ENCODE data around the gene PDZK1IP1.

The PDZK1IP1 gene

DNA sequence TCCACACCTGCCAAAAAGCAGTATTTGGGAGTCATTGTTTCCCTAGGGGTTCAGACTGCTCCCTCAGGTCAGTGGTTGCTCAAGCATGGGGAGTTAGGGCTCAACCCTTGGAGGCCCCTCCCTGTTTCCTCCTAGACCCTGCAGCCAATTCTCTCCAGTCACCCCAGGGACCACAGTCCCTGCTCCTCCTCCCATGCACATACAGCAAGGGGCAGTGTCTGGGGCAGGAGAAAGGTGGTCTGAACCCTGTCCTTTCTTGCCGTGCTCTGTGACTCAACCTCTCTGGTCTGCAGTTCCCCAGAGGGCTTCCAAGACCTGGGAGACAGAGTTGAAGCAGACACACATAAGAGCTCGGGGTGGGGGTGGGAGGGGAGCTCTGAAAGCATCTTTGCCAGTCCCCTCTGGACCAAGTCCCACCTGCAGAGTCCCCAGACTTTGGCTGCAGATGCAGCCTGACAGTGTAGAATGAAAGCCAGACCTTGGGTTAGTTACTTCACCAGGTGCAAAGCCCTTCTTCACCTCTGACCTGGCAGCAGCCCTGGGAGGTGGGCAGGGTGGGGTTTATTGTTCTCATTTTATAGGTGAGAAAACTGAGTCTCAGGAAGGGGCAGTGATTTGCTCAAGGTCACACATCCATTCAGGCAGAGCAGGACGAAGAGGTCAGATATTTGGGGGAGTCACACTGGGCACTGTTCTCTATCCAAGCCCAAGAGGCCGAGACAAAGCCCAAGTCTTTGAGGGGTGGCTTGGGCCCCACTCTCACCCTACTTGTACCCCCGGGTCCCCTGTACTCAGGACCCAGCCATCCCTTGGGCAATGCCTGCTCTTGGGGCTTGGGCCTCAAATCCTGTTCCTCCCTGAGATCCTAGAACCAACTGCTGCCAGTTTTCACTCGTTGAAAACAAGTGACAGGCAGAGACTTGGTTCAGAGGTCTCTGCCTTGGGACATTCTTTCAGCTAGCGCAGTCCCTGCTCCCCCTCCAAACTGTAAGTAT, 748 bp downstream of the PDZK1IP1 start:
- DNase-seq (ENCODE audit: low read depth) = no peak
- TF ChIP-seq, protein P1, sequence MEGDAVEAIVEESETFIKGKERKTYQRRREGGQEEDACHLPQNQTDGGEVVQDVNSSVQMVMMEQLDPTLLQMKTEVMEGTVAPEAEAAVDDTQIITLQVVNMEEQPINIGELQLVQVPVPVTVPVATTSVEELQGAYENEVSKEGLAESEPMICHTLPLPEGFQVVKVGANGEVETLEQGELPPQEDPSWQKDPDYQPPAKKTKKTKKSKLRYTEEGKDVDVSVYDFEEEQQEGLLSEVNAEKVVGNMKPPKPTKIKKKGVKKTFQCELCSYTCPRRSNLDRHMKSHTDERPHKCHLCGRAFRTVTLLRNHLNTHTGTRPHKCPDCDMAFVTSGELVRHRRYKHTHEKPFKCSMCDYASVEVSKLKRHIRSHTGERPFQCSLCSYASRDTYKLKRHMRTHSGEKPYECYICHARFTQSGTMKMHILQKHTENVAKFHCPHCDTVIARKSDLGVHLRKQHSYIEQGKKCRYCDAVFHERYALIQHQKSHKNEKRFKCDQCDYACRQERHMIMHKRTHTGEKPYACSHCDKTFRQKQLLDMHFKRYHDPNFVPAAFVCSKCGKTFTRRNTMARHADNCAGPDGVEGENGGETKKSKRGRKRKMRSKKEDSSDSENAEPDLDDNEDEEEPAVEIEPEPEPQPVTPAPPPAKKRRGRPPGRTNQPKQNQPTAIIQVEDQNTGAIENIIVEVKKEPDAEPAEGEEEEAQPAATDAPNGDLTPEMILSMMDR (IDR thresholded peaks at IDR 0.05; ENCODE audit: insufficient read depth, low read depth, low read length, missing control alignments) = no peak
- H3K4me3 ChIP-seq (ENCODE audit: low read depth, low read length) = no peak overlapping the region

DNA sequence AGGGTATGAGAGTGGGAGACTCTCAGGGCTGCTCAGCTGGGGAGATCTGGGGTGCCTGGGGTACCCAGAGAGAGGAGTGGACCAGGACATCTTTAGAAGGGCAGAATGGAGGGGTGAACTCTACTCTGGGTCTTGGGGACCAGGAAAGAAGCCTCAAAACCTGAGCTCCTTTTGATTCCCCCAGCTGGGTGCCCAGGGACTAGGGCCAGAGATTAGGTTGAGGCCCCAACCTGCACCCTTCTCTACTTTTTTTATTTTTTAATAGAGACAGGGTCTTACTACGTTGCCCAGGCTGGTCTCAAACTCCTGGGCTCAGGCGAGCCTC, 1.9 kb downstream of the PDZK1IP1 start:
- TF ChIP-seq, protein P1 (IDR thresholded peaks at IDR 0.05; ENCODE audit: insufficient read depth, low read depth, low read length, missing control alignments) = no peak
- no peak for DNase-seq (ENCODE audit: low read depth)
- H3K4me3 ChIP-seq (ENCODE audit: low read depth, low read length) = no peak overlapping the region

DNA sequence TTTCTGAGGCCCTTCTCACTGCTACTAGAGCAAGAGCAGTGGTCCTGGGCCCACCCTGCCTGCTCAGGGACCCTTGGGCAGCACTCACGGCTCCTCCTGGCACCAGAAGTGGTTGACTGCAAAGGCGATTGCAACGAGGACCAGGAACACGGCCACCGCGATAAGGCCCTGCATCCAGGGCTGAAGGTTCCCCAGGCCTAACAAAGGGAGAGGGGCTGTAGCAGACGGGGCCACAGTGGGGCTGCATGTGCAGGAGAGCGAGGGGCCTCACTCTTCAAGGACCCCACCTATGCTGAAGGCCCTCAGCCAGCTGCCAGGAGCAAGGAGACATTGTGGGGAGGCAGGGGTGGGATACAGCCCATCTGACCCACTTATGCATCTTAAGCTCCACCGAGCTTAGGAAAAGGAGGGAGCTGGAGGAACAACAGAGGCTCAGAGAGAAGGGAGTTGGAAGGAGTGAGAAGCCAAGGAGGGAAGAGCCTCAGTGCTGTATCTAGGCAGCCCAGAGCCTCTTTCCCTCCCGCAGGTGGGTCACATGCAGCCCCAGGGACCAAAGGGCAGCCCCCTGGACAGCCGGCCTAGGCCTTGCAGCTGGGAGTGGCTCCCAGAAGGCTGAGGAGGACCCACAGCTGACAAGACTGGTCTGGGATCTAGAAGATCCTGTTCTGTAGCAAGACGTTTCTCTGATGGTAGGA, 2.5 kb downstream of the PDZK1IP1 start:
- TF ChIP-seq, protein P1 (IDR thresholded peaks at IDR 0.05; ENCODE audit: insufficient read depth, low read depth, low read length, missing control alignments) = no peak
- DNase-seq (ENCODE audit: low read depth) = no peak
- H3K4me3 ChIP-seq (ENCODE audit: low read depth, low read length) = no peak overlapping the region

DNA sequence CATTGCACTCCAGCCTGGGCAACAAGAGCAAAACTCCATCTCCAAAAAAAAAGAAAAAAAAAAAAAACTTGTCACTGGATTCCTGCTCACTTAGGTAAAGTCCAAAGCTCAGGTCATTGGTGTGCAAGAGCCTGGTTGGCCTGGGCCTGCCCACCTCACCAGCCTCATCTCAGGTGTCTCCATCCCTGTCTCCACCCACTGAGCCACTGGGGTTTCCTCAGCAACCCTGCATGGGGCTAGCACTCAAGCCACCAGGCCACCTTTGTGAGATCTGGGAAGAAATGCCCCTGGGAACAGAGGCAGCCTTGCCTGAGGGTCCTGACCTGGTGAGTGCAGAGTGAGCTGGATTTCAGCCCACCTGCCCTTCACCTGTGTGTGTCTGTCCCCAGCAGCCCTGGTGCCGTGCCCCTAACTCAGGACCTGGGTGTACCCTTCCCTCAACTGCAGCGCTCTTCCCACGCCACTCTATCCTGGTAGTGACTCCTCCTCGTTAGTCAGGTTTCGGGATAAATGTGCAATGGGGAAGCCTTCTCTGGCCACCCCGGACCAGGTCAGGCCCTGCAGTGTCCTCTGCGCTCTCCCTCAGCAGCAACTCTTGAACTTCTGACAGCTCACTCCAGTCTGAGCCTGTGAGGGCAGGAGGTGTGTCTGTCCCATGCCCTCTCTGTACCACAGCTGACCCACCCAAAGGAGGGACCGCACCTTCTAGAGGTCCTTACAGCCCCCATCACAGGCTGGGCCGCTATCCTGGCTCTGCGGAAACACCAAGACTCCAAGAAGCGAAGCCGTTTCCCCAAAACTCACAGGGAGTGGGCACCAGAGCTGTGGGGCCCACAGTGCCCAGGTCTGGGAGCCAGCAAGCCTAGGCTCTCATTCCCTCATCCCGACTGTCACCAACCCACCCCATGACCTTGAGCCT, 3.3 kb downstream of the PDZK1IP1 start:
- no peak for DNase-seq (ENCODE audit: low read depth)
- TF ChIP-seq, protein P1 (IDR thresholded peaks at IDR 0.05; ENCODE audit: insufficient read depth, low read depth, low read length, missing control alignments) = no peak
- no peak overlapping the region for H3K4me3 ChIP-seq (ENCODE audit: low read depth, low read length)

DNA sequence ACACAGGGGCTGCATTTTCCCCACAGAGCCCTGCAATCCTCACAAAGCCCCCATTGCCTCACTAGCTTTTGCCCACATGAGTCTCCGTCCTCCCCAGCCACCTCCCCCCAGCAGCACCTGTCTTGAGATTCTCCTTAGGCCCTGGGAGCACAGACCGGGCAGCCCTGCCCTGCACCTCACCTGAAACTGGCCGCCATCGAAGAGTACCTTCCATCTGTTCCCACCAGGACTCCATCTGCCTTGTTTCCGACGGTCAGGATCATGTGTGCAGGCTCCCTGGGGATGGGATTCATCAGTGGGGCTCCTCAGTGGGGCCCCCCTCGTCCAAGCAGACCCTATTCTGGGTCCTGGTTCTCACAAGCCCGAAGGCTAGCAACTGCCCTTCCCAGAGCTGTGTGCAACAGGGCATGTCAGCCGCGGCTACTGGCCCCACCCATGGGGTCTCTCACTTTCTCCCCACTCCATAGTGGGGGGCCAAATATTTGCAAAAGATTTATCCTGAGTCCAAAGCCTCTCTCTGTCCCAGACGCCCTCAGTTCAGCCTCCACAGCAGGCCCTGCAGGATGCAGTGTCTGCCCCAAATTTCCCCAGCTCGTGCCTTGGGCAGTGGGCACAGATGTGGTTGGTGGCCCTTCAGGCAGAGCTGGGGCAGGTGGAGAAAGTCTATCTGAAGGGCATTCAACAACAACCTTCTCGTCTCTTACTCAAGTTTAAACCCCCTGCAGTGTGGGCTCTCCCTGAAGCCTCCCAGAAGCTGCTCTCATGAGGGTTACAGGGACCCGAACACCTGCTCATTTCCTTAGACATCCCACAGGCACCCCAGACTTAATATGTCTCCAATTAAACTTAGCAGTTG, 4.8 kb downstream of the PDZK1IP1 start:
- no peak overlapping the region for H3K4me3 ChIP-seq (ENCODE audit: low read depth, low read length)
- DNase-seq (ENCODE audit: low read depth) = no peak
- TF ChIP-seq, protein P1 (IDR thresholded peaks at IDR 0.05; ENCODE audit: insufficient read depth, low read depth, low read length, missing control alignments) = no peak

All from GM12865 (cell line).